ENCODE measurements around the gene STH.
"Not testable (repeated sequence)": the region's sequence is repeated elsewhere in the genome, so short reads cannot be mapped to it uniquely, and the experiment has no call there.

Gene STH

DNA sequence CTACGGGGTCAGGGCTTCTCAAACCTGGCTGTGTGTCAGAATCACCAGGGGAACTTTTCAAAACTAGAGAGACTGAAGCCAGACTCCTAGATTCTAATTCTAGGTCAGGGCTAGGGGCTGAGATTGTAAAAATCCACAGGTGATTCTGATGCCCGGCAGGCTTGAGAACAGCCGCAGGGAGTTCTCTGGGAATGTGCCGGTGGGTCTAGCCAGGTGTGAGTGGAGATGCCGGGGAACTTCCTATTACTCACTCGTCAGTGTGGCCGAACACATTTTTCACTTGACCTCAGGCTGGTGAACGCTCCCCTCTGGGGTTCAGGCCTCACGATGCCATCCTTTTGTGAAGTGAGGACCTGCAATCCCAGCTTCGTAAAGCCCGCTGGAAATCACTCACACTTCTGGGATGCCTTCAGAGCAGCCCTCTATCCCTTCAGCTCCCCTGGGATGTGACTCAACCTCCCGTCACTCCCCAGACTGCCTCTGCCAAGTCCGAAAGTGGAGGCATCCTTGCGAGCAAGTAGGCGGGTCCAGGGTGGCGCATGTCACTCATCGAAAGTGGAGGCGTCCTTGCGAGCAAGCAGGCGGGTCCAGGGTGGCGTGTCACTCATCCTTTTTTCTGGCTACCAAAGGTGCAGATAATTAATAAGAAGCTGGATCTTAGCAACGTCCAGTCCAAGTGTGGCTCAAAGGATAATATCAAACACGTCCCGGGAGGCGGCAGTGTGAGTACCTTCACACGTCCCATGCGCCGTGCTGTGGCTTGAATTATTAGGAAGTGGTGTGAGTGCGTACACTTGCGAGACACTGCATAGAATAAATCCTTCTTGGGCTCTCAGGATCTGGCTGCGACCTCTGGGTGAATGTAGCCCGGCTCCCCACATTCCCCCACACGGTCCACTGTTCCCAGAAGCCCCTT lies 10.9 kb downstream of the STH start:
- DNase-seq: no peak

DNA sequence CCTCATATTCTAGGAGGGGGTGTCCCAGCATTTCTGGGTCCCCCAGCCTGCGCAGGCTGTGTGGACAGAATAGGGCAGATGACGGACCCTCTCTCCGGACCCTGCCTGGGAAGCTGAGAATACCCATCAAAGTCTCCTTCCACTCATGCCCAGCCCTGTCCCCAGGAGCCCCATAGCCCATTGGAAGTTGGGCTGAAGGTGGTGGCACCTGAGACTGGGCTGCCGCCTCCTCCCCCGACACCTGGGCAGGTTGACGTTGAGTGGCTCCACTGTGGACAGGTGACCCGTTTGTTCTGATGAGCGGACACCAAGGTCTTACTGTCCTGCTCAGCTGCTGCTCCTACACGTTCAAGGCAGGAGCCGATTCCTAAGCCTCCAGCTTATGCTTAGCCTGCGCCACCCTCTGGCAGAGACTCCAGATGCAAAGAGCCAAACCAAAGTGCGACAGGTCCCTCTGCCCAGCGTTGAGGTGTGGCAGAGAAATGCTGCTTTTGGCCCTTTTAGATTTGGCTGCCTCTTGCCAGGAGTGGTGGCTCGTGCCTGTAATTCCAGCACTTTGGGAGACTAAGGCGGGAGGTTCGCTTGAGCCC lies 11.6 kb downstream of the STH start:
- no peak for DNase-seq

DNA sequence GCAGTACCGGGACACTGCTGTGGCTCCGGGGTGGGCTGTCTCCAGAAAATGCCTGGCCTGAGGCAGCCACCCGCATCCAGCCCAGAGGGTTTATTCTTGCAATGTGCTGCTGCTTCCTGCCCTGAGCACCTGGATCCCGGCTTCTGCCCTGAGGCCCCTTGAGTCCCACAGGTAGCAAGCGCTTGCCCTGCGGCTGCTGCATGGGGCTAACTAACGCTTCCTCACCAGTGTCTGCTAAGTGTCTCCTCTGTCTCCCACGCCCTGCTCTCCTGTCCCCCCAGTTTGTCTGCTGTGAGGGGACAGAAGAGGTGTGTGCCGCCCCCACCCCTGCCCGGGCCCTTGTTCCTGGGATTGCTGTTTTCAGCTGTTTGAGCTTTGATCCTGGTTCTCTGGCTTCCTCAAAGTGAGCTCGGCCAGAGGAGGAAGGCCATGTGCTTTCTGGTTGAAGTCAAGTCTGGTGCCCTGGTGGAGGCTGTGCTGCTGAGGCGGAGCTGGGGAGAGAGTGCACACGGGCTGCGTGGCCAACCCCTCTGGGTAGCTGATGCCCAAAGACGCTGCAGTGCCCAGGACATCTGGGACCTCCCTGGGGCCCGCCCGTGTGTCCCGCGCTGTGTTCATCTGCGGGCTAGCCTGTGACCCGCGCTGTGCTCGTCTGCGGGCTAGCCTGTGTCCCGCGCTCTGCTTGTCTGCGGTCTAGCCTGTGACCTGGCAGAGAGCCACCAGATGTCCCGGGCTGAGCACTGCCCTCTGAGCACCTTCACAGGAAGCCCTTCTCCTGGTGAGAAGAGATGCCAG lies 12.9 kb downstream of the STH start:
- no peak for DNase-seq

DNA sequence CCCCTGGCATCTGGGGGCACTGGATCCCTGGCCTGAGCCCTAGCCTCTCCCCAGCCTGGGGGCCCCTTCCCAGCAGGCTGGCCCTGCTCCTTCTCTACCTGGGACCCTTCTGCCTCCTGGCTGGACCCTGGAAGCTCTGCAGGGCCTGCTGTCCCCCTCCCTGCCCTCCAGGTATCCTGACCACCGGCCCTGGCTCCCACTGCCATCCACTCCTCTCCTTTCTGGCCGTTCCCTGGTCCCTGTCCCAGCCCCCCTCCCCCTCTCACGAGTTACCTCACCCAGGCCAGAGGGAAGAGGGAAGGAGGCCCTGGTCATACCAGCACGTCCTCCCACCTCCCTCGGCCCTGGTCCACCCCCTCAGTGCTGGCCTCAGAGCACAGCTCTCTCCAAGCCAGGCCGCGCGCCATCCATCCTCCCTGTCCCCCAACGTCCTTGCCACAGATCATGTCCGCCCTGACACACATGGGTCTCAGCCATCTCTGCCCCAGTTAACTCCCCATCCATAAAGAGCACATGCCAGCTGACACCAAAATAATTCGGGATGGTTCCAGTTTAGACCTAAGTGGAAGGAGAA lies 13.5 kb downstream of the STH start:
- no peak for DNase-seq

DNA sequence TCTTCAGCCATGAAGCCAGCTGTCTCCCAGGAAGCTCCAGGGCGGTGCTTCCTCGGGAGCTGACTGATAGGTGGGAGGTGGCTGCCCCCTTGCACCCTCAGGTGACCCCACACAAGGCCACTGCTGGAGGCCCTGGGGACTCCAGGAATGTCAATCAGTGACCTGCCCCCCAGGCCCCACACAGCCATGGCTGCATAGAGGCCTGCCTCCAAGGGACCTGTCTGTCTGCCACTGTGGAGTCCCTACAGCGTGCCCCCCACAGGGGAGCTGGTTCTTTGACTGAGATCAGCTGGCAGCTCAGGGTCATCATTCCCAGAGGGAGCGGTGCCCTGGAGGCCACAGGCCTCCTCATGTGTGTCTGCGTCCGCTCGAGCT lies 14.1 kb downstream of the STH start:
- no peak for DNase-seq

DNA sequence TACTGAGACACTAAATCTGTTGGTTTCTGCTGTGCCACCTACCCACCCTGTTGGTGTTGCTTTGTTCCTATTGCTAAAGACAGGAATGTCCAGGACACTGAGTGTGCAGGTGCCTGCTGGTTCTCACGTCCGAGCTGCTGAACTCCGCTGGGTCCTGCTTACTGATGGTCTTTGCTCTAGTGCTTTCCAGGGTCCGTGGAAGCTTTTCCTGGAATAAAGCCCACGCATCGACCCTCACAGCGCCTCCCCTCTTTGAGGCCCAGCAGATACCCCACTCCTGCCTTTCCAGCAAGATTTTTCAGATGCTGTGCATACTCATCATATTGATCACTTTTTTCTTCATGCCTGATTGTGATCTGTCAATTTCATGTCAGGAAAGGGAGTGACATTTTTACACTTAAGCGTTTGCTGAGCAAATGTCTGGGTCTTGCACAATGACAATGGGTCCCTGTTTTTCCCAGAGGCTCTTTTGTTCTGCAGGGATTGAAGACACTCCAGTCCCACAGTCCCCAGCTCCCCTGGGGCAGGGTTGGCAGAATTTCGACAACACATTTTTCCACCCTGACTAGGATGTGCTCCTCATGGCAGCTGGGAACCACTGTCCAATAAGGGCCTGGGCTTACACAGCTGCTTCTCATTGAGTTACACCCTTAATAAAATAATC lies 14.6 kb downstream of the STH start:
- no peak for DNase-seq

DNA sequence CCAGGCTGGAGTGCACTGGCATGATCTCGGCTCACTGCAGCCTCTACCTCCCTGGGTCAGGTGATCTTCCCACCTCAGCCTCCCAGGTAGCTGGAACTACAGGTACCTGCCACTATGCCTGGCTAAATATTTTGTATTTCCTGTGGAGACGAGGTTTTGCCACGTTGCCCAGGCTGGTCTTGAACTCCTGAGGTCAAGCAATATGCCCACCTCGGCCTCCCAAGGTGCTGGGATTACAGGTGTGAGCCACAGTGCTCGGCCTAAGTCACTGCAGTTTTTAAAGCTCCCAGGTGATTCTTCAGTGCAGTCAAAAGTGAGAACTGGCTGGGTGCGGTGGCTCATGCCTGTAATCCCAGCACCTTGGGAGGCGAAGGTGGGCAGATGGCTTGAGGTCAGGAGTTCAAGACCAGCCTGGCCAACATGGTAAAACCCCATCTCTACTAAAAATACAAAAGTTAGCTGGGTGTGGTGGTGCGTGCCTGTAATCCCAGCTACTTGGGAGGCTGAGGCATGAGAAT lies 20.4 kb downstream of the STH start:
- DNase-seq: not testable (repeated sequence)

DNA sequence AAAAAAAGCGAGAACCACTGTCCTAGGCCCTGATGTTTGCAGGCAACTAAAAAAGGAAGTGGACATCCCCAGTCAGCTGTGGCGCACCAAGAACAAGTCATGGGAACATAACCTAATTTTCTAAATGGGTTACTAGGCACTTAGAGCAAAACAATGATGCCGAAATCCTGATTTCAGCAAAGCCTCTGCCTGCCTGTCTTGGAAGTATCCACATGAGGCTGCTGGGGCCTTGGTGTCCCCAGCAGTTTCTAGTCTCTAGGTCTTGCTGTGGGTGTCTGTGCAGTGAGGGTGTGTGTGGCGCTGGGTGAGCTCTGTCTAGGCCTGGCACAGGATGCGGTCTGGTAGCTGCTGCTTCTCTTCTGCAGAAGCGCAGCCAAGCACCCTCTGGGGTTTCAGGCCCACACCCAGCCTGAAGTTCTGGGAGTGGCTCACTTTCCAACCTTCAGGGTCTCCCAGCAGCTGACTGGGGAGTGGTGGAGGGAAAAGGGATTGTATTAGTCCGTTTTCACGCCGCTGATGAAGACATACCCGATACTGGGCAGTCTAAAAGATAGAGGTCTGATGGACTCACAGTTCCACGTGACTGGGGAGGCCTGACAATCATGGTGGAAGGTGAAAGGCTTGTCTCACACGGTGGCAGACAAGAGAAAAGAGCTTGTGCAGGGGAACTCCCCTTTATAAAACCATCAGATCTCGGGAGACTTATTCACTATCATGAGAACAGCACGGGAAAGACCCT lies 21.1 kb downstream of the STH start:
- no peak for DNase-seq

DNA sequence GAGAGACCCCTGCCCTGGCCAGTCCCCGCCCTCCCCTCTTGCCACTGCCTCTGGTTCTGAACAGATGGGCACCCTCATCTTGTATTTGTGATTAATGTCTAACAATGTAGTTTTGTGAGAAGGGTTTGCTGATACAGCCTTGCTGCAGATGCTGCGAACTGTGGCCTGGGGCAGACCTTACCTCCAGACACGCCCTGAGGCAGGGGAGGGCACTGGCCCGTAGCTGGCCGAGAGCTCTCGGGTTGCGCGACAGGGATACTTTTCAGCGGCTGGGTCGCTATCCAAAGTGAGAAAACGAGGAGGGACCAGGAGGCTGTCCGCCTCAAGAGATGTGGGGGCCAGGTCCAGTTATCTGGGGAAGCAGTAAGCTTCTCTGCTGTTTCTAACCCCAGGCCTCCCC lies 21.9 kb downstream of the STH start:
- no peak for DNase-seq

DNA sequence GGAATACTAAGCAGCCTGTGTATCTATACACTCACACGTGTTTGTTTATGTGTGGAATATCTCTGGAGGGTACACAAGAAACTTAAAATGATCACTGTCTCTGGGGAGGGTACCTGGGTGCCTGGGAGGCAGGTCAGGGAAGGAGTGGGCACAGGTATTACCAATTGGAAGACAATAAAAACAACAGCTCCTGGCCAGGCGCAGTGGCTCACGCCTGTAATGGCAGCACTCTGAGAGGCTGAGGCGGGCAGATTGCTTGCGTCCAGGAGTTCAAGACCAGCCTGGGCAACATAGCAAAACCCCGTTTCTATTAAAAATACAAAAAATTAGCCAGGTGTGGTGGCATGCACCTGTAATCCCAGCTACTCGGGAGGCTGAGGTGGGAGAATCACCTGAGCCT lies 24.3 kb downstream of the STH start:
- DNase-seq: not testable (repeated sequence)

DNA sequence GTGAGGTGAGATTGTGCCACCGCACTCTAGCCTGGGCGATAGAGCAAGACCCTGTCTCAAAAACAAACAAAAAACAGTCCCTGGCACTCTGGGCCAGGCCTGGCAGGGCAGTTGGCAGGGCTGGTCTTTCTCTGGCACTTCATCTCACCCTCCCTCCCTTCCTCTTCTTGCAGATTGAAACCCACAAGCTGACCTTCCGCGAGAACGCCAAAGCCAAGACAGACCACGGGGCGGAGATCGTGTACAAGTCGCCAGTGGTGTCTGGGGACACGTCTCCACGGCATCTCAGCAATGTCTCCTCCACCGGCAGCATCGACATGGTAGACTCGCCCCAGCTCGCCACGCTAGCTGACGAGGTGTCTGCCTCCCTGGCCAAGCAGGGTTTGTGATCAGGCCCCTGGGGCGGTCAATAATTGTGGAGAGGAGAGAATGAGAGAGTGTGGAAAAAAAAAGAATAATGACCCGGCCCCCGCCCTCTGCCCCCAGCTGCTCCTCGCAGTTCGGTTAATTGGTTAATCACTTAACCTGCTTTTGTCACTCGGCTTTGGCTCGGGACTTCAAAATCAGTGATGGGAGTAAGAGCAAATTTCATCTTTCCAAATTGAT lies 24.8 kb downstream of the STH start:
- no peak for DNase-seq

DNA sequence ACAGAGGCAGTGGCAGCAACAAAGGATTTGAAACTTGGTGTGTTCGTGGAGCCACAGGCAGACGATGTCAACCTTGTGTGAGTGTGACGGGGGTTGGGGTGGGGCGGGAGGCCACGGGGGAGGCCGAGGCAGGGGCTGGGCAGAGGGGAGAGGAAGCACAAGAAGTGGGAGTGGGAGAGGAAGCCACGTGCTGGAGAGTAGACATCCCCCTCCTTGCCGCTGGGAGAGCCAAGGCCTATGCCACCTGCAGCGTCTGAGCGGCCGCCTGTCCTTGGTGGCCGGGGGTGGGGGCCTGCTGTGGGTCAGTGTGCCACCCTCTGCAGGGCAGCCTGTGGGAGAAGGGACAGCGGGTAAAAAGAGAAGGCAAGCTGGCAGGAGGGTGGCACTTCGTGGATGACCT lies 25.5 kb downstream of the STH start:
- DNase-seq: no peak

DNA sequence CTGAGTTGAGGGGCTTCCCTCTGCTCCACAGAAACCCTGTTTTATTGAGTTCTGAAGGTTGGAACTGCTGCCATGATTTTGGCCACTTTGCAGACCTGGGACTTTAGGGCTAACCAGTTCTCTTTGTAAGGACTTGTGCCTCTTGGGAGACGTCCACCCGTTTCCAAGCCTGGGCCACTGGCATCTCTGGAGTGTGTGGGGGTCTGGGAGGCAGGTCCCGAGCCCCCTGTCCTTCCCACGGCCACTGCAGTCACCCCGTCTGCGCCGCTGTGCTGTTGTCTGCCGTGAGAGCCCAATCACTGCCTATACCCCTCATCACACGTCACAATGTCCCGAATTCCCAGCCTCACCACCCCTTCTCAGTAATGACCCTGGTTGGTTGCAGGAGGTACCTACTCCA lies 26.0 kb downstream of the STH start:
- no peak for DNase-seq

DNA sequence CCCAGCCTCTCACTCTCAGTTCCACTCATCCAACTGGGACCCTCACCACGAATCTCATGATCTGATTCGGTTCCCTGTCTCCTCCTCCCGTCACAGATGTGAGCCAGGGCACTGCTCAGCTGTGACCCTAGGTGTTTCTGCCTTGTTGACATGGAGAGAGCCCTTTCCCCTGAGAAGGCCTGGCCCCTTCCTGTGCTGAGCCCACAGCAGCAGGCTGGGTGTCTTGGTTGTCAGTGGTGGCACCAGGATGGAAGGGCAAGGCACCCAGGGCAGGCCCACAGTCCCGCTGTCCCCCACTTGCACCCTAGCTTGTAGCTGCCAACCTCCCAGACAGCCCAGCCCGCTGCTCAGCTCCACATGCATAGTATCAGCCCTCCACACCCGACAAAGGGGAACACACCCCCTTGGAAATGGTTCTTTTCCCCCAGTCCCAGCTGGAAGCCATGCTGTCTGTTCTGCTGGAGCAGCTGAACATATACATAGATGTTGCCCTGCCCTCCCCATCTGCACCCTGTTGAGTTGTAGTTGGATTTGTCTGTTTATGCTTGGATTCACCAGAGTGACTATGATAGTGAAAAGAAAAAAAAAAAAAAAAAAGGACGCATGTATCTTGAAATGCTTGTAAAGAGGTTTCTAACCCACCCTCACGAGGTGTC lies 26.6 kb downstream of the STH start:
- no peak for DNase-seq

DNA sequence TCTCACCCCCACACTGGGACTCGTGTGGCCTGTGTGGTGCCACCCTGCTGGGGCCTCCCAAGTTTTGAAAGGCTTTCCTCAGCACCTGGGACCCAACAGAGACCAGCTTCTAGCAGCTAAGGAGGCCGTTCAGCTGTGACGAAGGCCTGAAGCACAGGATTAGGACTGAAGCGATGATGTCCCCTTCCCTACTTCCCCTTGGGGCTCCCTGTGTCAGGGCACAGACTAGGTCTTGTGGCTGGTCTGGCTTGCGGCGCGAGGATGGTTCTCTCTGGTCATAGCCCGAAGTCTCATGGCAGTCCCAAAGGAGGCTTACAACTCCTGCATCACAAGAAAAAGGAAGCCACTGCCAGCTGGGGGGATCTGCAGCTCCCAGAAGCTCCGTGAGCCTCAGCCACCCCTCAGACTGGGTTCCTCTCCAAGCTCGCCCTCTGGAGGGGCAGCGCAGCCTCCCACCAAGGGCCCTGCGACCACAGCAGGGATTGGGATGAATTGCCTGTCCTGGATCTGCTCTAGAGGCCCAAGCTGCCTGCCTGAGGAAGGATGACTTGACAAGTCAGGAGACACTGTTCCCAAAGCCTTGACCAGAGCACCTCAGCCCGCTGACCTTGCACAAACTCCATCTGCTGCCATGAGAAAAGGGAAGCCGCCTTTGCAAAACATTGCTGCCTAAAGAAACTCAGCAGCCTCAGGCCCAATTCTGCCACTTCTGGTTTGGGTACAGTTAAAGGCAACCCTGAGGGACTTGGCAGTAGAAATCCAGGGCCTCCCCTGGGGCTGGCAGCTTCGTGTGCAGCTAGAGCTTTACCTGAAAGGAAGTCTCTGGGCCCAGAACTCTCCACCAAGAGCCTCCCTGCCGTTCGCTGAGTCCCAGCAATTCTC lies 27.4 kb downstream of the STH start:
- no peak for DNase-seq

DNA sequence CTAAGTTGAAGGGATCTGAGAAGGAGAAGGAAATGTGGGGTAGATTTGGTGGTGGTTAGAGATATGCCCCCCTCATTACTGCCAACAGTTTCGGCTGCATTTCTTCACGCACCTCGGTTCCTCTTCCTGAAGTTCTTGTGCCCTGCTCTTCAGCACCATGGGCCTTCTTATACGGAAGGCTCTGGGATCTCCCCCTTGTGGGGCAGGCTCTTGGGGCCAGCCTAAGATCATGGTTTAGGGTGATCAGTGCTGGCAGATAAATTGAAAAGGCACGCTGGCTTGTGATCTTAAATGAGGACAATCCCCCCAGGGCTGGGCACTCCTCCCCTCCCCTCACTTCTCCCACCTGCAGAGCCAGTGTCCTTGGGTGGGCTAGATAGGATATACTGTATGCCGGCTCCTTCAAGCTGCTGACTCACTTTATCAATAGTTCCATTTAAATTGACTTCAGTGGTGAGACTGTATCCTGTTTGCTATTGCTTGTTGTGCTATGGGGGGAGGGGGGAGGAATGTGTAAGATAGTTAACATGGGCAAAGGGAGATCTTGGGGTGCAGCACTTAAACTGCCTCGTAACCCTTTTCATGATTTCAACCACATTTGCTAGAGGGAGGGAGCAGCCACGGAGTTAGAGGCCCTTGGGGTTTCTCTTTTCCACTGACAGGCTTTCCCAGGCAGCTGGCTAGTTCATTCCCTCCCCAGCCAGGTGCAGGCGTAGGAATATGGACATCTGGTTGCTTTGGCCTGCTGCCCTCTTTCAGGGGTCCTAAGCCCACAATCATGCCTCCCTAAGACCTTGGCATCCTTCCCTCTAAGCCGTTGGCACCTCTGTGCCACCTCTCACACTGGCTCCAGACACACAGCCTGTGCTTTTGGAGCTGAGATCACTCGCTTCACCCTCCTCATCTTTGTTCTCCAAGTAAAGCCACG lies 28.3 kb downstream of the STH start:
- no peak for DNase-seq

DNA sequence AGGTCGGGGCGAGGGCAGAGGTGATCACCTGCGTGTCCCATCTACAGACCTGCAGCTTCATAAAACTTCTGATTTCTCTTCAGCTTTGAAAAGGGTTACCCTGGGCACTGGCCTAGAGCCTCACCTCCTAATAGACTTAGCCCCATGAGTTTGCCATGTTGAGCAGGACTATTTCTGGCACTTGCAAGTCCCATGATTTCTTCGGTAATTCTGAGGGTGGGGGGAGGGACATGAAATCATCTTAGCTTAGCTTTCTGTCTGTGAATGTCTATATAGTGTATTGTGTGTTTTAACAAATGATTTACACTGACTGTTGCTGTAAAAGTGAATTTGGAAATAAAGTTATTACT lies 28.9 kb downstream of the STH start:
- DNase-seq: no peak

DNA sequence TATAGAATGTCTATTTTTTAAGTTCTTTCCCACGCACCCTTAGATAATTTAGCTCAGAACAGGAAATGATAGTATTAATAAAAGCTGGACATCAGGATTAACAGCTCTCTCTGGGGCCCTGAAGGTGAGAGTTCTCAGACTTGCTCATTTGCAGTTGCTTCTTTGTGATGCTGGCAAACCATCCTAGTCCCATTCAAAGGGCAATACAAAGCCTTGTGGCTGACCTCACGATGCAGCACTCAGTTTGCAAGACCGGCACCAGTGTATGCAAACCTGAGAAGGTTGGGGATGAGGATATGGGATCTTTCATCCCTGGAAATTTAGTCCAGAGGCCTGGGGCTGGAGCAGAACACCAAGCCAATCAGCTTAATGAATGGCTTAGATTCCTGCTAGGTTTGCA lies 29.3 kb downstream of the STH start:
- DNase-seq: no peak
